Measurements from ENCODE around the gene FNDC11. TPM values are rescaled to one million over a fixed set of nuclear protein-coding genes. Genes with fewer than 3 reads are reported as not detected.

Gene FNDC11
- total RNA-seq, 3 donors from 2014 or later (not counting 1 experiment from before 2014, with no cell fraction given), result 0.19 to 0.75 (median 0.25) TPM

DNA sequence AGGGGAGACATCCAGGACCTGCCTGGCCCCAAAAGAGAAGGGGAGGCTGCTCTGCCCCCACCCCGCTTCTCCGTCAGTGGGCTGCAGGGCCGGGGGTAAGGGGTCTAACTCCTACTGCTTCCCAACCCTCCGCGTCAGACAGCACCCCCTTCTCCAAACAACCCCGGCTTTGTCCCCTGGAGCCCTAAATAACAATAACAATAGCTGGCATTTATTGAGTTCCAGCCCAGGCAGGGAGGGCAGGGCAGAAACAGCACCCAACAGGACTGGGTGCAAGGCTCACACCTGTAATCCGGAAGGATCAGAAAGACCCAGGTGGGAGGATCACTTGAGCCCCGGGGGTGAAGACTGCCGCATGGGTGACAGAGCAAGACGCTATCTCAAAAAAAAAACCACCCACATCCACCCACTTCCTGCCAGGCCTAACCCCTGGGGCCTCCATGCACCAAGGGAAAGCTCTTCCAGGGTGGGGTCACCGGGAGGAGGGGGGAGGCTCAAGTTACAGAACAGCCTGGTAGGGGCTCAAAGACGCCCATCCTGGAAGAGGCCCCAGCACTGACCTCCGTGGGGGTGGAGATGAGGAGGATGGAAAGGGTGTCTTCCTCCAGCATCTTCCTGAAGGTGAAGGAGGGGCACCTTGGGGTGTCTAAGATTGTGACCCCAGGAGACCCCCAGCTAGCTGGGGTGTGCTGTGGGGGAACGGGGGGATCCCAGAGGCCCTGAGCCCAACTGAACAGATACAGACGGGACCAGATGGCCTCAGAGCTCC, 1.3 kb upstream of the FNDC11 start:
- H3K36me3 ChIP-seq (ENCODE audit: control insufficient read depth, insufficient read depth, low read length), result no peaks in the 10 kb centered on the region

DNA sequence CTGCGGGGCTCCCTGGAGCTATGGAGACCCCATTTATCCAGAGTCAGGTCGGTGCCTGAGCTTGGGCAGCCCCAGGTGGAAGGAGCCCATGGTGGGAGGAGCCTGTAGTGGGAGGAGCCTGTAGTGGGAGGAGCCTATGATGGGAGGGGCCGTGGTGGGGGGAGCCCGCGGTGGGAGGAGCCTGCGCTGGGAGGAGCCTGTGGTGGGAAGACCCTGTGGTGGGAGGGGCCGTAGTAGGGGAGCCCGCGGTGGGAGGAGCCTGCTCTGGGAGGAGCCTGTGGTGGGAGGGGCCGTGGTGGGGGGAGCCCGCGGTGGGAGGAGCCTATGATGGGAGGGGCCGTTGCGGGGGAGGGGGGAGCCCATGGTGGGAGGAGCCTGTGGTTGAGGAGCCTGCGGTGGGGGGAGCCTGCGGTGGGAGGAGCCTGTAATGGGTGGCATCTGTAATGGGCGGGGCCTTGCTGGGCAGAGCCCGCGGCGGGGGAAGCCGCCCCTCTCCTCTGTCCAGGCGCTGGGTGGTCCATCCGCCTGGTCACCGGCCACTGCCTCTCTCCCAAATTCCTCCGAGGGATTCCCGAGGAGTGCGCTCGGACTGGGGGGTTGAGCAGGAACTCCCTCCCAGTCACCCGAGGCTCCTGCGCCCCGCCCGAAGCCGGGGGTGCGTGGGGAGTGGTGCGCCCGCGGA, 567 bp upstream of the FNDC11 start:
- 2% methylated on average over 37 of the region's 37 CpGs for WGBS (ENCODE audit: insufficient coverage)
- intact Hi-C loops (cut with micrococcal nuclease), result loop anchor here (5.0 kb wide), 1 partner anchor 84 kb away; no protein-coding TSS in a partner anchor
- Mint-ChIP-seq H3K36me3 (no peaks in the 10 kb centered on the region), H3K27me3 (ENCODE audit: low read depth in 2 of 2) (peaks cover 0 to 3% of the 10 kb centered on the region in 2 donors), H3K9me3 (no peaks in the 10 kb centered on the region), H3K4me1 (peaks cover 0 to 21% of the 10 kb centered on the region in 2 donors), H3K4me3 (peak overlapping the region; percentile 47), H3K27ac (peak overlapping the region; percentile 31 to 83)
- Histone ChIP-seq H3K9me3 (ENCODE audit: control insufficient read depth, insufficient read depth, low read length) (no peaks in the 10 kb centered on the region), H3K27ac (ENCODE audit: low read length) (peak overlapping the region; percentile 70), H3K4me1 (ENCODE audit: control insufficient read depth, insufficient read depth, low read length) (peaks cover 30% of the 10 kb centered on the region), H3K4me3 (ENCODE audit: low read length) (peak overlapping the region; percentile 37), H3K27me3 (ENCODE audit: control insufficient read depth, insufficient read depth, low read length) (peaks cover 2% of the 10 kb centered on the region), H3K36me3 (ENCODE audit: control insufficient read depth, insufficient read depth, low read length) (no peaks in the 10 kb centered on the region)
- ATAC-seq, result peak; percentile 84 to 95 (median 87)
- TF ChIP-seq, protein P1, sequence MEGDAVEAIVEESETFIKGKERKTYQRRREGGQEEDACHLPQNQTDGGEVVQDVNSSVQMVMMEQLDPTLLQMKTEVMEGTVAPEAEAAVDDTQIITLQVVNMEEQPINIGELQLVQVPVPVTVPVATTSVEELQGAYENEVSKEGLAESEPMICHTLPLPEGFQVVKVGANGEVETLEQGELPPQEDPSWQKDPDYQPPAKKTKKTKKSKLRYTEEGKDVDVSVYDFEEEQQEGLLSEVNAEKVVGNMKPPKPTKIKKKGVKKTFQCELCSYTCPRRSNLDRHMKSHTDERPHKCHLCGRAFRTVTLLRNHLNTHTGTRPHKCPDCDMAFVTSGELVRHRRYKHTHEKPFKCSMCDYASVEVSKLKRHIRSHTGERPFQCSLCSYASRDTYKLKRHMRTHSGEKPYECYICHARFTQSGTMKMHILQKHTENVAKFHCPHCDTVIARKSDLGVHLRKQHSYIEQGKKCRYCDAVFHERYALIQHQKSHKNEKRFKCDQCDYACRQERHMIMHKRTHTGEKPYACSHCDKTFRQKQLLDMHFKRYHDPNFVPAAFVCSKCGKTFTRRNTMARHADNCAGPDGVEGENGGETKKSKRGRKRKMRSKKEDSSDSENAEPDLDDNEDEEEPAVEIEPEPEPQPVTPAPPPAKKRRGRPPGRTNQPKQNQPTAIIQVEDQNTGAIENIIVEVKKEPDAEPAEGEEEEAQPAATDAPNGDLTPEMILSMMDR (IDR thresholded peaks at IDR 0.05), result no peak
- peak; percentile 81 to 95 for DNase-seq

More for the DNA sequence above, 1.3 kb upstream of the FNDC11 start:
- no peaks in the 10 kb centered on the region for H3K9me3 ChIP-seq (ENCODE audit: control insufficient read depth, insufficient read depth, low read length)
- H3K9me3 Mint-ChIP-seq, result no peaks in the 10 kb centered on the region
- 21% methylated on average over 14 of the region's 15 CpGs for WGBS (ENCODE audit: insufficient coverage)
- peak overlapping the region; percentile 31 to 83 for H3K27ac Mint-ChIP-seq
- H3K27me3 ChIP-seq (ENCODE audit: control insufficient read depth, insufficient read depth, low read length), result peaks cover 2% of the 10 kb centered on the region
- peak overlapping the region; percentile 56 for H3K4me3 Mint-ChIP-seq
- ATAC-seq (peak; percentile 13 to 49 (median 26)), DNase-seq (peak; percentile 40 to 83)
- no peaks in the 10 kb centered on the region for H3K36me3 Mint-ChIP-seq
- TF ChIP-seq, protein P1 (IDR thresholded peaks at IDR 0.05), result no peak
- peaks cover 30% of the 10 kb centered on the region for H3K4me1 ChIP-seq (ENCODE audit: control insufficient read depth, insufficient read depth, low read length)
- peak overlapping the region; percentile 22 for H3K4me3 ChIP-seq (ENCODE audit: low read length)
- H3K4me1 Mint-ChIP-seq, result peaks cover 0 to 21% of the 10 kb centered on the region in 2 donors
- peak overlapping the region; percentile 70 for H3K27ac ChIP-seq (ENCODE audit: low read length)
- H3K27me3 Mint-ChIP-seq (ENCODE audit: low read depth in 2 of 2), result peaks cover 0 to 3% of the 10 kb centered on the region in 2 donors
- intact Hi-C loops (cut with micrococcal nuclease), result loop anchor here (5.0 kb wide), 1 partner anchor 85 kb away; no protein-coding TSS in a partner anchor

DNA sequence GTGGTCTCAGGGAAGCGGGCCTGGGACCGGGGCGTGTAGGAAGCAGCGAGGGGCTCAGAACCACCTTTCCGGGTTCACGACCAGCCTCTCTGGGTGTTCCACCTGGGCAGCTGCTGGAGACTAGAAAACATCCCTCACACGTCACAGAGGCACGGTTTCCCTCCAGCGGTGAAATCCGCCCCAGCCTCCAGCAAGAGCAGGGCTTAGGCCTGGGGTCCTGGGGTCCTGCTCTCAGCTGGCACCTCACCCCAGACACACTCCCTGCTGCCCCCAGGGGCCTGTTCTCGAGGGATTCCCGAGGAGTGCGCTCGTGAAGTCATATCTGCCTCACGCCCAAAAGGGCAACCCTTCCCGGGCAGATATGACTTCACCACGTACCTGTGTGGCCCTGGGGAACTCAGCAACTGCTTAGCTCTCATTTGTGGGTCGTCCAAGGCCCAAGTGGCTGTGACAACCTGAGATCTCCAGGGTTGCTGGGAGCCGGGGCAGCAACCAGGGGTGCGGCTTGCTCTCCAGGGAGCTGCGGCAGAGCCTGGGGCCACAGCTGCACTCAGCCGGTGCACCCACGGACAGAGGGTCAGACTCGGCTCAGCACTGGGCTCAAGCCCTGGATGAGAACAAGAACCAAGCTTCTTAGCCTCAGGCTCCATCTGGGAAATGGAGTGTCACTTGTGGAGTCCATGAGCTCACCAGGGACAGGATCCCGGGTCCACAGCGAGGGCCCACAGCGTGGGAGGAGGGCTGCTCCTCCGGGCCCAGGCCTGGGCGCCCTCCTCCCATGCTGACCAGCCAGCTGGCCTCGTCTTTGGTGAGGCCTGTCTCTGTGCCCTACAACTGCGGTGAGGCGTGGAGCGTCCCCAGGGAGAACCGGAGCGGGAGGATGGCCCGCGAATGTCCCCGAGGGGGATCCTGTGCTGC, 661 bp downstream of the FNDC11 start:
- intact Hi-C loops (cut with micrococcal nuclease), result loop anchor here (5.0 kb wide), 1 partner anchor 83 kb away; no protein-coding TSS in a partner anchor
- H3K27ac Mint-ChIP-seq, result peak overlapping the region in 1 of 2 donors; percentile 83
- peak overlapping the region; percentile 45 for H3K4me3 Mint-ChIP-seq
- ATAC-seq, result no peak
- peaks cover 0 to under 1% of the 10 kb centered on the region in 2 donors for H3K27me3 Mint-ChIP-seq (ENCODE audit: low read depth in 2 of 2)
- H3K9me3 ChIP-seq (ENCODE audit: control insufficient read depth, insufficient read depth, low read length), result no peaks in the 10 kb centered on the region
- peaks cover 26% of the 10 kb centered on the region for H3K4me1 ChIP-seq (ENCODE audit: control insufficient read depth, insufficient read depth, low read length)
- peaks cover under 1% of the 10 kb centered on the region for H3K36me3 ChIP-seq (ENCODE audit: control insufficient read depth, insufficient read depth, low read length)
- H3K4me1 Mint-ChIP-seq, result peaks cover 0 to 17% of the 10 kb centered on the region in 2 donors
- H3K27me3 ChIP-seq (ENCODE audit: control insufficient read depth, insufficient read depth, low read length), result peaks cover 2% of the 10 kb centered on the region
- H3K36me3 Mint-ChIP-seq, result no peaks in the 10 kb centered on the region
- no peak overlapping the region for H3K27ac ChIP-seq (ENCODE audit: low read length)
- TF ChIP-seq, protein P1 (IDR thresholded peaks at IDR 0.05), result no peak
- H3K9me3 Mint-ChIP-seq, result no peaks in the 10 kb centered on the region
- peak in 1 of 2 donors; percentile 55 for DNase-seq
- no peak overlapping the region for H3K4me3 ChIP-seq (ENCODE audit: low read length)
- 69% methylated on average over 38 of the region's 38 CpGs for WGBS (ENCODE audit: insufficient coverage)
